HG02763 (cell line): ENCODE data around the gene LRRC40.
"Not testable (repeated sequence)": the region's sequence is repeated elsewhere in the genome, so short reads cannot be mapped to it uniquely, and the experiment has no call there.

Experiments
- ATAC-seq: cut with Tn5 transposase; IDR thresholded peaks from one replicate; pipeline ENCODE4 v1.9.1; 2021; ENCODE audit warnings: mild to moderate bottlenecking, moderate library complexity; ENCODE audit not compliant: unreplicated experiment

Gene LRRC40

DNA sequence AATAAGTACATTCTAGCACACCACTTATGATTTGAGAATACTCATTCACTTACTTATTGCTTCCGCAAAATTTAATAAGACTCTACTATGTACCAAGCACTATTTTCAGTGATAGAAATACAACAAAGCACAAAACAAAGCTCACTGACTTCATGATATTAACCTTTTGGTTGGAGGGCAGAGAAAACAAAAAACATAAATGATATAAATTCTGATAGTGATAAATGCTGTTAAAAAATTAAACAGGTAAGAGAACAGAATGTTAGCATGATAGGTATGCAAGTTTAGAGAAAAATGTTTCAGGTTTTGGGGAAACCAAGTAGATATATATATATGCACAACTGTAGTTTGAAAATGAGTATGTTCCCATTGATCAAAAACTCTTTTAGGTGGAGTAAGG, 1.2 kb downstream of the LRRC40 start:
- ATAC-seq = no peak

DNA sequence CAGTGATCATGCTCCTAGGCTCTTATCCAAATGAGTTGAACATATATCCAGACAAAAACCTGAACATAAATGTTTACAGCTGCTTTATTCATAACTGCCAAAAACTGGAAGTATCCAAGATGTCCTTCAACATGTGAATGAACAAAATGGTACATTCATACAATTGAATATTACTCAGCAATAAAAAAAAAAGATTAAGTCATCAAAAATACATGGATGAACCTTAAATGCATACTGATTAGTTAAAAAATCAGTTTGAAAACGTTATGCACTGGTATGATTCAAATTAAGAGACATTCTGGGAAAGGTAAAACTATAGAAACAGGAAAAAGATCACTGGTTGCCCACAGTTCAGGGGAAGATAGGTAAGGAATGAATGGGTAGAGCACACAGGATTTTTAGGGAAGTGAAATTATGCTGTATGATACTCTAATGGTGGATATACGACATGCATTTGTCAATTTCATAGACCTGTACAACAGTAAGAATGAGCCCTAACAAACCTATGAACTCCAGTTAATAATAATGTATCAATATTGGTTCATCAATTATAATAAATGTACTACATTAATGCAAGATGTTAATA, 3.1 kb downstream of the LRRC40 start:
- no peak for ATAC-seq

- ATAC-seq = no peak
Observed at GRCh38 chr1:70200065-70200464, 5.3 kb downstream of the LRRC40 start.

DNA sequence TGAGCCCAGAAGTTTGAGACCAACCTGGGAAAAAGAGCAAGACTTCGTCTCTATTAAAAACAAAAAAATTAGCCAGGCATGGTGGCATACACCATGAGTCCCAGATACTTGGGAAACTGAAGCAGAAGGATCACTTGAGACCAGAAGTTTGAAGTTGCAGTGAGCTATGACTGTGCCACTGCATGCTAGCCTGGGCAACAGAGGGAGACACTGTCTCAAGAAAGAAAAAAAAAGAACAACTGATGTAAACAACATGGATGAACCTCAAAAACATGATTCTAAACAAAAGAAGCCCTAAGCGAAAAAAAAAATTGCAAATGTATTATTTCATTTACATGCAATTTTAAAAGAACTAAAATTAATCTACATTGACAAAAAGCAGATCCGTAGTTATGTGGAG, 9.0 kb downstream of the LRRC40 start:
- no peak for ATAC-seq

GRCh38 chr1:70195342-70195741, 10.0 kb downstream of the LRRC40 start:
- ATAC-seq = peak; percentile 92

DNA sequence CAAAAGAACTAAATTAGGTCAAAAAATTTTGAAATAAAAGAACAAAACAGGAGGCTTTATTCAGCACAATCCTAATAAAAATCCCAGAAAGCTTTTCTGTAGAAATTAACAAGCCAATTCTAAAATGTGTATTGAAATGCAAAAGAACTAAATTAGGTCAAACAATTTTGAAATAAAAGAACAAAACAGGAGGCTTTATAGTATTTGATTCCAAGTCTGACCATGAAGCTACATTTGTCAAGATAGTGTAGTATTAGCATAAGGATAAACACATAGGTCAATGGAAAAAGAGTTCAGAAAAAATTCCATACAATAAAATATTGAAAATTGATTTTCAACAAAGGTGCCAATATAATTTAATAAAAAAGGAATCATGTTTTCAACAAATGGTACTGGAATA, 10.8 kb downstream of the LRRC40 start:
- ATAC-seq = no peak

- not testable (repeated sequence) for ATAC-seq
Observed at GRCh38 chr1:70192446-70192845, 12.9 kb downstream of the LRRC40 start.

GRCh38 chr1:70190180-70190579, 15.2 kb downstream of the LRRC40 start:
- ATAC-seq = no peak

GRCh38 chr1:70188522-70188921, 16.9 kb downstream of the LRRC40 start:
- no peak for ATAC-seq

DNA sequence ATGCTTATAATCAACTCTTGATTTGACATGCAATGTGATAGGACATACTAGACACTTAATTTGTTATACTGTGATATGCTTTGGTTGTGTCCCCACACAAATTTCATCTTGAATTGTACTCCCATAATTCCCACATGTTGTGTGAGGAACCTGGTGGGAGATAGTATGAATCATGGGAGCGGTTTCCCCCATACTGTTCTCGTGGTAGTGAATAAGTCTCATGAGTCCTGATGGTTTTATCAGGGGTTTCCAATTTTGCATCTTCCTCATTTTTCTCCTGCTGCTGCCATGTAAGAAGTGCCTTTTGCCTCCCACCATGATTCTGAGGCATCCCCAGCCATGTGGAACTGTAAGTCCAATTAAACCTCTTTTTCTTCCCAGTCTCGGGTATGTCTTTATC, 20.2 kb downstream of the LRRC40 start:
- ATAC-seq = not testable (repeated sequence)

- no peak for ATAC-seq
Observed at GRCh38 chr1:70171512-70171911, 33.9 kb downstream of the LRRC40 start.

DNA sequence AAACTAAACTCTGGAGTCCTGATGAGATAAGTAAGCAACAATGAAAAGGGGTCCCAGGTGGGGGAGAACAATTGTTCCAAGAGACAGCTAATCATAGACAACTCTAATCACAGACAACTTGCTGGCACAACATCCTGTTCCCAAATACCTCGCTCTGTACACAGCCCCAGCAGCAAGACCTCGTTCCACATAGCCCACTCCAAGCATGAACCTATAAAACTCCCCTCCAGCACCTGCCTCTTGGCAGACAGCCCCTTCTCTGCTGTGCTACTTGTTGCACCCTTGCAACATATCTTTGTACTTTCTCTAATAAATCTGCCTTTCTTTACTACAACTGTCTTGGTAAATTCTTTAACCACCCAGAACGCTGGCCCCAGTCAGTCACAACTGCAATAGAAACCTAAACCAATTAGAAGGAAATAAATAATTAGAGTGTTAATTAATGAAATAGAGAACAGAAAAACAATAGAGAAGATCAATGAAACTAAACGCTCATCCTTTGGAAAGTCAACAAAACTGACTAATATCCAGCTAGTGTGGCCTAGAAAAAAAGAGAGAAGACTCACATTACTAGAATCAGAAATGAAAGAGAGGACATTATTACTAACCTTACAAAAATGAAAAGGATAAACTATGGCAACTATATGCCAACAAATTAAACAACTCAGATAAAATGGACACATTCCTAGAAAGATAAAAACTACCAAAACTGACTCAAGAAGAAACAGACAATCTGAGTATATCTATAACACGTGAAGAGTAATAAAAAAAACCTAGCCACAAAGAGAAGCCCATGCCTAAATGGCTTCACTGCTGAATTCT, 36.1 kb downstream of the LRRC40 start:
- ATAC-seq = no peak

GRCh38 chr1:70168283-70168682, 37.1 kb downstream of the LRRC40 start:
- no peak for ATAC-seq

DNA sequence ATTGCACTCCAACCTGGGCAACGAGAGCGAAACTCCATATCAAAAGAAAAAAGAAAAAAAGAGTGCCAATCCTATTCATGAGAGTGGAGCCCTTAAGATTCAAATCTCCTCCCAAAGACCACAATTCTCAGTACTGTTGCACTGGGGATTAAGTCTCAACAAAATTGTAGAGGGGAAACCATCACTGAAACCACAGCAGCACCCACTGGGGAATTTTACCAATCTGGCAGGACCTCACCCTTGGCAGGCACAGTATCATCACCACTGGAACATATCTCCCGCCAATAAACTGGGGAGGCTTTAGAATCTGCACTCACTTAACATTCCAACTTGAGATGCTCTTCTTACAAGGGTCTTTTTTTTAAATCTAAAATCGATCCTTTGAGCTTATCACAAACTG, 41.0 kb downstream of the LRRC40 start:
- ATAC-seq = no peak

GRCh38 chr1:70156529-70157120, 48.8 kb downstream of the LRRC40 start:
- no peak for ATAC-seq

- no peak for ATAC-seq
Observed at GRCh38 chr1:70153739-70154138, 51.6 kb downstream of the LRRC40 start.

- ATAC-seq = no peak
Observed at GRCh38 chr1:70150444-70150843, 54.9 kb downstream of the LRRC40 start.

DNA sequence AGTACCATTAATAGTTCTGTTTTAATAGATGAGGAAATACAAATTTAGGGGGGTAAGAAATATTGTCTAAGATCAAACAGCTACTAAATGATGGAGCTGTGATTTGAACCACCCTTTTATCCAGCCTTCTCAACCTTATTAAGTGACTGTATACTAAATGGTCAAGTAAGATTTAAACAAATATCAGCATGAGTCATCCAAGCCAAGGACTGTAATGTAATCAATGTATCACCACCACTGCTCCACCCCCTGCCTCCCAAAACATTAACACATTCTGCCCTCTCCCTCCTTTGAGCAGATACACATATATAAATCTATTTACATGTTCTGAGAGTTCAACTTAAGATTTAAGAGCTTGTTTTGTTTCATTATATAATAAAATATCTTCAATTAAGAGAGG, 58.9 kb downstream of the LRRC40 start:
- ATAC-seq = no peak

GRCh38 chr1:70143048-70143659, 62.2 kb downstream of the LRRC40 start:
- ATAC-seq = no peak

GRCh38 chr1:70142075-70142474, 63.3 kb downstream of the LRRC40 start:
- ATAC-seq = no peak

GRCh38 chr1:70140894-70141293, 64.5 kb downstream of the LRRC40 start:
- no peak for ATAC-seq

DNA sequence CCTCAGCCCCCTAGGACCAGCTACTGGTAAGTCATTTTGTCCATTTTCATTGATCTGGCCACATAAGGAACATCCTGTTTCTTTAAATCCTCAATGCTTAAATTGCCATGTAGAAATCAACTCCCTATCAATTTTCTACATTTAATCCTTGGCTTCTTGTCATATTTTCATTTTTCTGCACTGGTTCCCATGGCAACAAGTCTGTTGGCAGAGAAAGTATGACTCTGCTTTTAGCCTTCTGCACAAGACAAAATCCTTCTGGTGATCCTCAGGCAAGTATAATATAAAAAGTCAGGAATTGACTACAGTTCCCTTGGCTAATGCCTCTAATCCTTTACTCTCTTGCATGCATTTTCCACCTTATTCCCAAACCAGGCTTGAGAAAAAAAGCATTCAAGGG, 65.0 kb downstream of the LRRC40 start:
- no peak for ATAC-seq
